AG10803 (cell line): ENCODE results near the gene TRIM38.

Experiments used
- DNase-seq: peaks from one replicate; pipeline ENCODE4 v3.0.0; 2010; ENCODE audit warnings: low read depth
- H3K4me3 ChIP-seq: 2 replicates; pipeline ENCODE4 v1.5.1; 2011; ENCODE audit warnings: mild to moderate bottlenecking, low read length, control low read depth
- TF ChIP-seq, protein P1 (sequence below): conservative IDR thresholded peaks from 2 replicates; pipeline ENCODE4 v1.5.1; 2011; ENCODE audit warnings: mild to moderate bottlenecking, low read length, control low read depth, inconsistent platforms

The TRIM38 gene

DNA sequence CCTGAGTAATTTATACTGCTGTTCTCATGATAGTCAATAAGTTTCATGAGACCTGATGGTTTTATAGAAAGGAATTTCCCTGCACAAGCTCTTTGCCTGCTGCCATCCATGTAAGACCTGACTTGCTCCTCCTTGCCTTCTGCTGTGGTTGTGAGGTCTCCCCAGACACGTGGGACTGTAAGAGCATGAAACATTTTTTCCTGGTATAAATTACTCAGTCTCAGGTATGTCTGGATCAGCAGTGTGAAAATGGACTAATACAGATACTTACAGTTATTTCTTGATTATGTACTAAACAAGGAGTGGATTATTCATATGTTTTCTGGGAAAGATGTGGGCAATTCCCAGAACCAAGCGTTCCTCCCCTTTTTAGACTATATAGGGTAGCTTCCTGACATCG, 1.9 kb upstream of the TRIM38 start:
- TF ChIP-seq, protein P1, sequence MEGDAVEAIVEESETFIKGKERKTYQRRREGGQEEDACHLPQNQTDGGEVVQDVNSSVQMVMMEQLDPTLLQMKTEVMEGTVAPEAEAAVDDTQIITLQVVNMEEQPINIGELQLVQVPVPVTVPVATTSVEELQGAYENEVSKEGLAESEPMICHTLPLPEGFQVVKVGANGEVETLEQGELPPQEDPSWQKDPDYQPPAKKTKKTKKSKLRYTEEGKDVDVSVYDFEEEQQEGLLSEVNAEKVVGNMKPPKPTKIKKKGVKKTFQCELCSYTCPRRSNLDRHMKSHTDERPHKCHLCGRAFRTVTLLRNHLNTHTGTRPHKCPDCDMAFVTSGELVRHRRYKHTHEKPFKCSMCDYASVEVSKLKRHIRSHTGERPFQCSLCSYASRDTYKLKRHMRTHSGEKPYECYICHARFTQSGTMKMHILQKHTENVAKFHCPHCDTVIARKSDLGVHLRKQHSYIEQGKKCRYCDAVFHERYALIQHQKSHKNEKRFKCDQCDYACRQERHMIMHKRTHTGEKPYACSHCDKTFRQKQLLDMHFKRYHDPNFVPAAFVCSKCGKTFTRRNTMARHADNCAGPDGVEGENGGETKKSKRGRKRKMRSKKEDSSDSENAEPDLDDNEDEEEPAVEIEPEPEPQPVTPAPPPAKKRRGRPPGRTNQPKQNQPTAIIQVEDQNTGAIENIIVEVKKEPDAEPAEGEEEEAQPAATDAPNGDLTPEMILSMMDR, result no peak
- DNase-seq, result no peak
- no peak overlapping the region for H3K4me3 ChIP-seq

GRCh38 chr6:25961619-25962148, 918 bp upstream of the TRIM38 start:
- no peak for DNase-seq
- peak overlapping the region; percentile 83 for H3K4me3 ChIP-seq
- TF ChIP-seq, protein P1, result no peak

DNA sequence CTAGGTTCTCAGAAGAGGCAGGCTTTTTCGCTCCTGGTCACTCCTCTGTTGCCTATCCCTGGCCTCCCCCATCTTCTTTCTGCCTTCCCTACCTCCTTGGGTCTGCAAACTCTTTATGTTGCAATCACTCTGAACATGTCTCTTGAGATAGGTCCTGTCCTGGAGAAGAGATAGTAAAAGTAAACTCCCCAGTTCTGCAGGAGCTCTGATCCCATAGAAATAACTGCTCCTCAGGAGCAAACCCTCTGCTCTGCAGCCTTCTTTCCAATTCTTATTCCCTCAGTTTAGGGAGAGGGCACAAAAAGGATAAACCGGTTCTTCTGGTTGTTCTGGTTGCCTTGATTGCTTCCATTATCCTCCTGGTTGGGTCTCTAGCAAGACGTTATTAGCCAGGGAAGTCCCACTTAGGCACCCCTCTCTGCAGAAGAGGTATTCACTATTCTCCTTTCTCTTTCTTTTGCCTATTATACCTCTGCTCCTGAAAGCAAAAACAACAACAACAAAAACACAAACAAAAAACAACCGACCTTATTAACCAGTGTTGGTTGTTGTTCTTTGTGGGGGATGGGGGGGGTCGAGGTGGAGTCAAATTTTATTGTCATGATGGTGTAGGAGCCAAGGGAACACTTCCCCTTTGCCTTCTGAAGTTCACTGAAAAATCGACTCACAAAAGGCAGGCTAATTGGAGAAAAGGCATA, 973 bp downstream of the TRIM38 start:
- peak; percentile 20 for DNase-seq
- TF ChIP-seq, protein P1, result no peak

GRCh38 chr6:25965058-25965457, 2.5 kb downstream of the TRIM38 start:
- TF ChIP-seq, protein P1, result no peak
- DNase-seq, result no peak
- no peak overlapping the region for H3K4me3 ChIP-seq

More for the DNA sequence above, 973 bp downstream of the TRIM38 start:
- H3K4me3 ChIP-seq, result peak overlapping the region; percentile 83

DNA sequence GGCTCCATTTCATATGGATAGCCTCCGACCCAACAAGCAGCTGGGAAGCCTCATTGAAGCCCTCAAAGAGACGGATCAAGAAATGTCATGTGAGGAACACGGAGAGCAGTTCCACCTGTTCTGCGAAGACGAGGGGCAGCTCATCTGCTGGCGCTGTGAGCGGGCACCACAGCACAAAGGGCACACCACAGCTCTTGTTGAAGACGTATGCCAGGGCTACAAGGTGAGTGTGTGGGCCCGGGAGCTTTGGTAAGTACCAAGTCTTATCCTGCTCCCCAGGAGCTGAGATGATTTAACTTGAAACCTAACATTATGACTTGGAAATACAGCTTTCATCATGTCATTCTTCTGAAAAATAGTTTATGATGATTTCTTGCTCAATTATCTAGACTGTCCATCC, 4.1 kb downstream of the TRIM38 start:
- TF ChIP-seq, protein P1, result no peak
- H3K4me3 ChIP-seq, result no peak overlapping the region
- no peak for DNase-seq

DNA sequence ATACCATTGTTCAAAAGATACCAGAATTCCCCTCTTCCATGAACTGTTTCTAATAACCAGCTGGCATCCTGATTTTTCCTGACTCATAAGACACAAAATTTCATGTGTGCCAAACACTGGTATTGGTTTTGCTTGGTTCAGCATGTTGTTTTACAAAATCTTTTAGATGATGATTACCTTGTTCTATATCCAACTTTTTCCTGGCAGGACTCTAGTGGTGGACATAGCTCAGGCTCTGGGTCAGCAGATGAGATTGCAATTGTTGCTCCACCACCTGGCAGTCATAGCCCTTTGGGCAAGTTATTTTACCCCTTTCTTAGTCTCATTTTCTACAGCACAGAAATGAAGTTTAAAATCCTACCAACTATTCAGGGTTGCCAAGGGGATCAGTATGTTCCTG, 6.2 kb downstream of the TRIM38 start:
- TF ChIP-seq, protein P1, result no peak
- DNase-seq, result peak; percentile 79
- H3K4me3 ChIP-seq, result no peak overlapping the region

GRCh38 chr6:25971187-25971821, 8.7 kb downstream of the TRIM38 start:
- H3K4me3 ChIP-seq, result no peak overlapping the region
- DNase-seq, result peak; percentile 96
- TF ChIP-seq, protein P1, result no peak
